ENCODE results near the gene RPL31. TPM values are rescaled to one million over a fixed set of nuclear protein-coding genes. Genes with fewer than 3 reads are reported as not detected.

RPL31 gene
- total RNA-seq, 2 donors from 2014 or later: 1,597 to 1,823 TPM

DNA sequence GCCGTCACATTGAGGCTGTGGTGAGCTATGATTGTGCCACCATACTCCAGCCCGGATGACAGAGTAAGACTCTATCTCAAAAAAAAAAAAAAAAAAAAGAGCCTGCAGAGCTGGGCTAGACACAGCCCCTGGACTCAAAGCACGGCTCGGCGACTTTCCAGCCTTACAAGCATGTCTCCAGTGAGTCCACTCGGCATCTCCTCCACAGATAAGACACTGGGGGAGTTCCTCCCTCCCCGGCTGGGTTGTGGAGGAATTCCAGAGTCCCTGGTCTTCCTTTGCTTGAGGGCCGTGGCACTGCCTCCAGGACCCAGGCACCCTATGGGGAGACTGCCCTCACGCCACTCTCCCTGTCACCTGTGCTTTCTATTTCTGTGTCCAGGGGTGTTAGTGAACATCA, 30.9 kb upstream of the RPL31 start:
- no peak overlapping the region for H3K27ac ChIP-seq (ENCODE audit: low read depth, low read length)
- Mint-ChIP-seq H3K27me3 (ENCODE audit: insufficient read depth) (no peaks in the 10 kb centered on the region), H3K27ac (no peak overlapping the region), H3K4me1 (no peaks in the 10 kb centered on the region), H3K9me3 (no peaks in the 10 kb centered on the region), H3K4me3 (no peak overlapping the region), H3K36me3 (ENCODE audit: low read depth) (no peaks in the 10 kb centered on the region)
- DNase-seq: no peak
- no peaks in the 10 kb centered on the region for H3K27me3 ChIP-seq (ENCODE audit: control insufficient read depth, insufficient read depth, low read length, poor library complexity, severe bottlenecking)
- no peak overlapping the region for H3K9ac ChIP-seq (ENCODE audit: extremely low read depth, low read length, poor library complexity, severe bottlenecking)
- TF ChIP-seq, protein P1, sequence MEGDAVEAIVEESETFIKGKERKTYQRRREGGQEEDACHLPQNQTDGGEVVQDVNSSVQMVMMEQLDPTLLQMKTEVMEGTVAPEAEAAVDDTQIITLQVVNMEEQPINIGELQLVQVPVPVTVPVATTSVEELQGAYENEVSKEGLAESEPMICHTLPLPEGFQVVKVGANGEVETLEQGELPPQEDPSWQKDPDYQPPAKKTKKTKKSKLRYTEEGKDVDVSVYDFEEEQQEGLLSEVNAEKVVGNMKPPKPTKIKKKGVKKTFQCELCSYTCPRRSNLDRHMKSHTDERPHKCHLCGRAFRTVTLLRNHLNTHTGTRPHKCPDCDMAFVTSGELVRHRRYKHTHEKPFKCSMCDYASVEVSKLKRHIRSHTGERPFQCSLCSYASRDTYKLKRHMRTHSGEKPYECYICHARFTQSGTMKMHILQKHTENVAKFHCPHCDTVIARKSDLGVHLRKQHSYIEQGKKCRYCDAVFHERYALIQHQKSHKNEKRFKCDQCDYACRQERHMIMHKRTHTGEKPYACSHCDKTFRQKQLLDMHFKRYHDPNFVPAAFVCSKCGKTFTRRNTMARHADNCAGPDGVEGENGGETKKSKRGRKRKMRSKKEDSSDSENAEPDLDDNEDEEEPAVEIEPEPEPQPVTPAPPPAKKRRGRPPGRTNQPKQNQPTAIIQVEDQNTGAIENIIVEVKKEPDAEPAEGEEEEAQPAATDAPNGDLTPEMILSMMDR (conservative IDR thresholded peaks at IDR 0.05): no peak
- 95 to 97% methylated on average over 3 to 9 of the region's 9 CpGs for WGBS, 2 experiments (ENCODE audit: insufficient coverage in 1 of 2, insufficient read length in 1 of 2)
- H3K4me1 ChIP-seq (ENCODE audit: control insufficient read depth, insufficient read depth, low read length): no peaks in the 10 kb centered on the region
- no peaks in the 10 kb centered on the region for H3K36me3 ChIP-seq (ENCODE audit: control insufficient read depth, insufficient read depth, low read length)
- H3K9me3 ChIP-seq (ENCODE audit: control insufficient read depth, low read length): no peaks in the 10 kb centered on the region
- H3K4me3 ChIP-seq (ENCODE audit: low read length): no peak overlapping the region

DNA sequence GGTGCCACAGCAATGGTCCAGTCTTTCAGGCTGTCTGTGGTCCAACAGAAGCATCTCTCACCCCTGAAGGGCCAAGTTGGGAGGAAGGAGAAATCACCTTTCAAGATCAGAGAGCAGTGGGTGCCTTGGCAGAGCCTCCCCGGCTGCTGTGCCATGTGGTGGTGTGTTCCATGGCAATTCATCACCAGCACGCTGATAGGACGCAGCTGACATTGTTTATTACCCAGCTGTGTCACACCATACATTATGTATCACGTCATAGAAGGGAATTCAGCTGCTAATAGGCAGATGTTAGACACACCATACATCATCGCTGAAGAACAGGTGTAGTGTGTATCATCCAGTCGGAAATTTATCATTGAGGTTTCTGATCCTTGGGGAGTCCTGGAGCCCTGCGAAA, 29.6 kb upstream of the RPL31 start:
- DNase-seq: no peak
- Mint-ChIP-seq H3K27me3 (ENCODE audit: insufficient read depth) (no peaks in the 10 kb centered on the region), H3K36me3 (ENCODE audit: low read depth) (no peaks in the 10 kb centered on the region), H3K4me3 (no peak overlapping the region), H3K9me3 (no peaks in the 10 kb centered on the region), H3K27ac (no peak overlapping the region), H3K4me1 (no peaks in the 10 kb centered on the region)
- no peak overlapping the region for H3K4me3 ChIP-seq (ENCODE audit: low read length)
- H3K27ac ChIP-seq (ENCODE audit: low read depth, low read length): no peak overlapping the region
- H3K4me1 ChIP-seq (ENCODE audit: control insufficient read depth, insufficient read depth, low read length): no peaks in the 10 kb centered on the region
- no peak overlapping the region for H3K9ac ChIP-seq (ENCODE audit: extremely low read depth, low read length, poor library complexity, severe bottlenecking)
- no peaks in the 10 kb centered on the region for H3K27me3 ChIP-seq (ENCODE audit: control insufficient read depth, insufficient read depth, low read length, poor library complexity, severe bottlenecking)
- no peaks in the 10 kb centered on the region for H3K9me3 ChIP-seq (ENCODE audit: control insufficient read depth, low read length)
- WGBS, 2 experiments (ENCODE audit: insufficient coverage in 1 of 2, insufficient read length in 1 of 2): 92 to 97% methylated on average over 6 to 7 of the region's 7 CpGs
- TF ChIP-seq, protein P1 (conservative IDR thresholded peaks at IDR 0.05): no peak
- no peaks in the 10 kb centered on the region for H3K36me3 ChIP-seq (ENCODE audit: control insufficient read depth, insufficient read depth, low read length)

DNA sequence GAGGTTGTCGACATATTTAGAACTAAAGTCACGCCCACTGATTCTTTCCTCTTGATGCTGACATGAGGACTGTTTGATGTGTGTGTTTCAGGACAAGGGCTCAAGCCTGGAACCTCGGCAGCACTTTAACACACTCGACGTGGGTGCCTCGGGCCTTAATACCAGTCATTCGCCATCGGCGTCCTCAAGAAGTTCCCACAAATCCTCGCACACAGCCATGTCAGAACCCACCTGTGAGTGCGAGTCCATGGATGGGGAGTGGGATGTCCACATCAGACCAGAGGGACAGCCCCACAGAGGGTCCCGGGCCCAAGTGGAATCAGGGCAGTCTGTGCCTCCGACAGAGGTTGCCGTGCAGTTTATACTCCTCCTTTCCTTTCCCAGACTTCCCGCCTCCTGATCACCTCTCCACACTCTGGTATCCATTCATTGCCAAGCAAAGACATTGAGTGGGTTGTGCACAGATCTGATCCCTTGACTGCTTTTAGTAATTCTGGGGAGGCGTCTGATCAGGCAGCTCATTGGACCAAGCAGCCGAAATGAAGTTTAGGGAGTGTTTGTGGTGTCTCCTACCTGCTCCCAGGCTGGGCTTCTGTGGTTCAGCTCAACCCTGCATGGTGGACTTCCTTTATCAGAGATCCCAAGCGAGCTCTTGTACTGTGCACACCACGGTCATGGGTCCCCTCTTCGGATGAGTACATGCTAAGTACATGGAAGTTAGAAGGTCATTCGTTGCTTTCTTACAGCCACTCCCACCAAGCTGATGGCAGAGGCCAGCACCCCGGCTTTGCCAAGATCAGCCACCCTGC, 27.2 kb upstream of the RPL31 start:
- DNase-seq: no peak
- H3K36me3 Mint-ChIP-seq (ENCODE audit: low read depth): no peaks in the 10 kb centered on the region
- H3K4me3 Mint-ChIP-seq: no peak overlapping the region
- TF ChIP-seq, protein P1 (conservative IDR thresholded peaks at IDR 0.05): no peak
- no peaks in the 10 kb centered on the region for H3K9me3 ChIP-seq (ENCODE audit: control insufficient read depth, low read length)
- WGBS, 2 experiments (ENCODE audit: insufficient coverage in 1 of 2, insufficient read length in 1 of 2): 96 to 98% methylated on average over 14 to 22 of the region's 22 CpGs
- no peak overlapping the region for H3K27ac ChIP-seq (ENCODE audit: low read depth, low read length)
- H3K27me3 Mint-ChIP-seq (ENCODE audit: insufficient read depth): no peaks in the 10 kb centered on the region
- H3K9ac ChIP-seq (ENCODE audit: extremely low read depth, low read length, poor library complexity, severe bottlenecking): no peak overlapping the region
- H3K27me3 ChIP-seq (ENCODE audit: control insufficient read depth, insufficient read depth, low read length, poor library complexity, severe bottlenecking): no peaks in the 10 kb centered on the region
- H3K36me3 ChIP-seq (ENCODE audit: control insufficient read depth, insufficient read depth, low read length): no peaks in the 10 kb centered on the region
- H3K9me3 Mint-ChIP-seq: no peaks in the 10 kb centered on the region
- no peaks in the 10 kb centered on the region for H3K4me1 Mint-ChIP-seq
- H3K4me3 ChIP-seq (ENCODE audit: low read length): no peak overlapping the region
- H3K27ac Mint-ChIP-seq: no peak overlapping the region
- H3K4me1 ChIP-seq (ENCODE audit: control insufficient read depth, insufficient read depth, low read length): no peaks in the 10 kb centered on the region

All from endodermal cell (in vitro differentiated cells).